HepG2 (cell line): ENCODE results near the gene LAPTM4A. TPM values are rescaled to one million over a fixed set of nuclear protein-coding genes. Genes with fewer than 3 reads are reported as not detected.
A peak's percentile ranks its signal among the peaks of the same experiment; 100 is the strongest.

Experiments
- CHD2 ChIP-seq: IDR thresholded peaks from 2 replicates; pipeline ENCODE4 v1.6.1; 2011; ENCODE audit warnings: low read depth, low read length, improper control_type of control experiment
- EP300 ChIP-seq, 3 experiments: sonication (generic) in 1 of 3; formaldehyde crosslinking in 1 of 3; IDR thresholded peaks; 2 replicates each; pipeline versions ENCODE4 v1.5.1 to v1.6.1; 2011 to 2020; ENCODE audit warnings: low read depth in 2 of 3, low read length in 2 of 3, borderline replicate concordance in 1 of 3, improper control_type of control experiment in 1 of 3, mild to moderate bottlenecking in 1 of 3, missing genetic modification reagents in 1 of 3, moderate library complexity in 1 of 3
- ETV5 ChIP-seq: IDR thresholded peaks from 2 replicates; pipeline ENCODE4 v1.6.1; 2018; ENCODE audit warnings: missing biosample characterization, missing genetic modification reagents, inconsistent platforms, borderline replicate concordance
- GABPA ChIP-seq, 2 experiments: IDR thresholded peaks; 2 replicates each; pipeline ENCODE4 v1.6.1; 2011 to 2016; ENCODE audit warnings: low read depth in 2 of 2, low read length in 1 of 2, missing biosample characterization in 1 of 2, missing genetic modification characterization in 1 of 2
- IRX3 ChIP-seq: sonication (generic); formaldehyde crosslinking; IDR thresholded peaks from 2 replicates; pipeline ENCODE4 v1.8.1; 2023; ENCODE audit warnings: mild to moderate bottlenecking, low read depth, missing genetic modification reagents, borderline replicate concordance
- MEF2D ChIP-seq: sonication (generic); formaldehyde crosslinking; IDR thresholded peaks from 2 replicates; pipeline ENCODE4 v1.5.1; 2020; ENCODE audit warnings: mild to moderate bottlenecking, missing genetic modification reagents
- NR2F6 ChIP-seq, 2 experiments: IDR thresholded peaks; 2 replicates each; pipeline ENCODE4 v1.6.1; 2016; ENCODE audit warnings: antibody characterized with exemption in 1 of 2, mild to moderate bottlenecking in 1 of 2
- SMARCE1 ChIP-seq: fragments of 450-650 bp; IDR thresholded peaks from 2 replicates; pipeline ENCODE4 v1.6.1; 2017; ENCODE audit warnings: borderline replicate concordance
- SMC3 ChIP-seq: IDR thresholded peaks from 2 replicates; pipeline ENCODE4 v1.6.1; 2011; ENCODE audit warnings: low read length, improper control_type of control experiment
- TAF15 ChIP-seq: fragments of 200-400 bp; formaldehyde crosslinking; IDR thresholded peaks from one replicate; pipeline ENCODE4 v1.6.1; 2018; ENCODE audit warnings: mild to moderate bottlenecking, low read depth, low read length; ENCODE audit not compliant: poor library complexity, severe bottlenecking
- YY1 ChIP-seq: IDR thresholded peaks from 2 replicates; pipeline ENCODE4 v1.6.1; 2011; ENCODE audit warnings: low read length, low read depth, moderate library complexity, mild to moderate bottlenecking; ENCODE audit not compliant: insufficient read depth, insufficient replicate concordance
- ZMAT3 ChIP-seq: sonication (generic); formaldehyde crosslinking; conservative IDR thresholded peaks from 2 replicates; pipeline ENCODE4 v1.7.0; 2021; ENCODE audit warnings: missing genetic modification reagents
- ZNF205 ChIP-seq: IDR thresholded peaks from 2 replicates; pipeline ENCODE4 v1.6.1; 2018; ENCODE audit warnings: missing biosample characterization, missing genetic modification reagents
- ZNF230 ChIP-seq: sonication (generic); formaldehyde crosslinking; IDR thresholded peaks from 2 replicates; pipeline ENCODE4 v1.4.0; 2020; ENCODE audit warnings: mild to moderate bottlenecking, missing genetic modification reagents
- ZNF382 ChIP-seq: sonication (generic); formaldehyde crosslinking; IDR thresholded peaks from 2 replicates; pipeline ENCODE4 v1.5.0; 2020; ENCODE audit warnings: missing genetic modification reagents, mild to moderate bottlenecking, borderline replicate concordance
- ZNF562 ChIP-seq: sonication (generic); formaldehyde crosslinking; IDR thresholded peaks from 2 replicates; pipeline ENCODE4 v1.8.0; 2022; ENCODE audit warnings: missing genetic modification reagents, borderline replicate concordance
- ZNF7 ChIP-seq: IDR thresholded peaks from 2 replicates; pipeline ENCODE4 v1.6.1; 2016; ENCODE audit warnings: missing biosample characterization, missing genetic modification reagents
- ZNF816 ChIP-seq: sonication (generic); formaldehyde crosslinking; IDR thresholded peaks from 2 replicates; pipeline ENCODE4 v1.8.0; 2022; ENCODE audit warnings: missing genetic modification reagents, mild to moderate bottlenecking, borderline replicate concordance
- ZSCAN30 ChIP-seq: sonication (generic); formaldehyde crosslinking; IDR thresholded peaks from 2 replicates; pipeline ENCODE4 v1.5.0; 2020; ENCODE audit warnings: mild to moderate bottlenecking, missing genetic modification reagents
- polyA plus RNA-seq, 8 experiments: library from polyadenylated mRNA; depleted of rRNA in 3 of 8; stranded (reverse) in 7 of 8; unstranded in 1 of 8; fragments of >200 nt; fragmentation: Illumina TruSeq in 4 of 8; extraction: Trizol in 4 of 8; gene quantifications; 2 replicates each; pipeline versions ENCODE4 v1.2.1 to v1.2.3, GENCODE V29; 2011 to 2016; ENCODE audit warnings: low read depth in 4 of 8, missing spikeins in 1 of 8, mixed read lengths in 1 of 8; ENCODE audit not compliant: insufficient read depth in 1 of 8
- total RNA-seq, 5 experiments: library from RNA; depleted of rRNA; stranded (reverse); fragments of >200 nt; fragmentation: Illumina TruSeq; extraction: Trizol; gene quantifications; 2 replicates each; pipeline ENCODE4 v1.2.3, GENCODE V29; 2016; ENCODE audit warnings: low read depth in 1 of 5
- TF ChIP-seq, protein P1 (sequence below): sonication (generic); formaldehyde crosslinking; IDR thresholded peaks from 2 replicates; pipeline ENCODE4 v1.4.0; 2020; ENCODE audit warnings: missing genetic modification reagents
- TF ChIP-seq, protein P2 (sequence below): sonication (generic); formaldehyde crosslinking; IDR thresholded peaks from 2 replicates; pipeline ENCODE4 v1.4.0; 2020; ENCODE audit warnings: missing genetic modification reagents
- TF ChIP-seq, protein P3 (sequence below): sonication (generic); formaldehyde crosslinking; IDR thresholded peaks from 2 replicates; pipeline ENCODE4 v1.4.0; 2020; ENCODE audit warnings: missing genetic modification reagents, mild to moderate bottlenecking, borderline replicate concordance
- TF ChIP-seq, protein P4 (sequence below): sonication (generic); formaldehyde crosslinking; IDR thresholded peaks from 2 replicates; pipeline ENCODE4 v1.9.0; 2022; ENCODE audit warnings: low read depth, missing genetic modification reagents

The LAPTM4A gene
- total and polyA plus RNA-seq, 2 of the 13 experiments (the other 11 are each of a cell fraction or from before 2014, with no cell fraction given), result 116 to 558 TPM

DNA sequence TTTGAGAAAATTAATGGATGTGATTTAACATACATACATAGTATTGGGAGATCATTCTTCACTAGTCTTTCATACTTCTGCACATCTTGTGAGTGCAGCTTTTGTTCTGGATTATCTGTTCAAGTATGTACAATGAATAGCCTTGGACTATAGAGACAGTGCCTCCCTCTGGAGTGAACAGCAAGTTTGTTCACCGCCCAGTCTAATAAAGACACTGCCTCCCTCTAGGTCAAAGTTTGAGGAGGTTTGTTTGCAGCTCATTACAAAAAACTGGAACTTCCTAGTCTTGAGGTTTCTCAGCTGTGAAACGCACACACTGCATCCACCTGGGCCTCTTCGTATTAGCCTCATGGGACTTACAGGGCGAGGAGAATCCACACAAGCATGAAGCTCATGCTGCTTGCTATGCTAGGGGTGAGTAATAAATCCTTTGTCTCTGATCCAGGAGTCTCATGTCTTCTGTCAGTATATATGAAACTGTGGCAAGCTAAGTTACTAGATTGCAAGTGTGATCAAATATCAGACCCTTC is 26.0 kb upstream of the LAPTM4A start (continued):
- TF ChIP-seq ZNF816 (CRISPR knock-in tag) (no peak), TAF15 (no peak), ZMAT3 (no peak), ZNF230 (no peak), ZNF205 (CRISPR knock-in tag) (no peak), CHD2 (no peak), MEF2D (CRISPR knock-in tag) (no peak), ZNF7 (no peak), SMC3 (peak; percentile 39; the same call in 1 of the 2 replicates), YY1 (no peak), GABPA (IDR thresholded peaks at IDR 0.05; ENCODE audit: low read depth, low read length) (no peak), GABPA (CRISPR knock-in tag; IDR thresholded peaks at IDR 0.05; ENCODE audit: low read depth) (no peak), ZNF382 (no peak), NR2F6 (IDR thresholded peaks at IDR 0.05) (0 out of 2 replicates have a peak, but pooled peaks have one; percentile 14), NR2F6 (CRISPR knock-in tag; IDR thresholded peaks at IDR 0.05) (no peak), EP300 (IDR thresholded peaks at IDR 0.05; ENCODE audit: low read depth in 2 of 2, low read length in 2 of 2) (peak in 1 of 2 experiments; percentile 36; a peak in 1 of 4 replicates), EP300 (CRISPR knock-in tag; IDR thresholded peaks at IDR 0.05; ENCODE audit: borderline replicate concordance) (no peak), SMARCE1 (no peak), ZSCAN30 (CRISPR knock-in tag) (no peak), ETV5 (CRISPR knock-in tag) (peak; percentile 8; the same call in 1 of the 2 replicates), IRX3 (CRISPR knock-in tag) (no peak), ZNF562 (no peak)
- TF ChIP-seq, protein P1, sequence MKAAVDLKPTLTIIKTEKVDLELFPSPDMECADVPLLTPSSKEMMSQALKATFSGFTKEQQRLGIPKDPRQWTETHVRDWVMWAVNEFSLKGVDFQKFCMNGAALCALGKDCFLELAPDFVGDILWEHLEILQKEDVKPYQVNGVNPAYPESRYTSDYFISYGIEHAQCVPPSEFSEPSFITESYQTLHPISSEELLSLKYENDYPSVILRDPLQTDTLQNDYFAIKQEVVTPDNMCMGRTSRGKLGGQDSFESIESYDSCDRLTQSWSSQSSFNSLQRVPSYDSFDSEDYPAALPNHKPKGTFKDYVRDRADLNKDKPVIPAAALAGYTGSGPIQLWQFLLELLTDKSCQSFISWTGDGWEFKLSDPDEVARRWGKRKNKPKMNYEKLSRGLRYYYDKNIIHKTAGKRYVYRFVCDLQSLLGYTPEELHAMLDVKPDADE (CRISPR knock-in tag), result no peak
- TF ChIP-seq, protein P2, sequence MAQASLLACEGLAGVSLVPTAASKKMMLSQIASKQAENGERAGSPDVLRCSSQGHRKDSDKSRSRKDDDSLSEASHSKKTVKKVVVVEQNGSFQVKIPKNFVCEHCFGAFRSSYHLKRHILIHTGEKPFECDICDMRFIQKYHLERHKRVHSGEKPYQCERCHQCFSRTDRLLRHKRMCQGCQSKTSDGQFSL (CRISPR knock-in tag), result no peak
- TF ChIP-seq, protein P3, sequence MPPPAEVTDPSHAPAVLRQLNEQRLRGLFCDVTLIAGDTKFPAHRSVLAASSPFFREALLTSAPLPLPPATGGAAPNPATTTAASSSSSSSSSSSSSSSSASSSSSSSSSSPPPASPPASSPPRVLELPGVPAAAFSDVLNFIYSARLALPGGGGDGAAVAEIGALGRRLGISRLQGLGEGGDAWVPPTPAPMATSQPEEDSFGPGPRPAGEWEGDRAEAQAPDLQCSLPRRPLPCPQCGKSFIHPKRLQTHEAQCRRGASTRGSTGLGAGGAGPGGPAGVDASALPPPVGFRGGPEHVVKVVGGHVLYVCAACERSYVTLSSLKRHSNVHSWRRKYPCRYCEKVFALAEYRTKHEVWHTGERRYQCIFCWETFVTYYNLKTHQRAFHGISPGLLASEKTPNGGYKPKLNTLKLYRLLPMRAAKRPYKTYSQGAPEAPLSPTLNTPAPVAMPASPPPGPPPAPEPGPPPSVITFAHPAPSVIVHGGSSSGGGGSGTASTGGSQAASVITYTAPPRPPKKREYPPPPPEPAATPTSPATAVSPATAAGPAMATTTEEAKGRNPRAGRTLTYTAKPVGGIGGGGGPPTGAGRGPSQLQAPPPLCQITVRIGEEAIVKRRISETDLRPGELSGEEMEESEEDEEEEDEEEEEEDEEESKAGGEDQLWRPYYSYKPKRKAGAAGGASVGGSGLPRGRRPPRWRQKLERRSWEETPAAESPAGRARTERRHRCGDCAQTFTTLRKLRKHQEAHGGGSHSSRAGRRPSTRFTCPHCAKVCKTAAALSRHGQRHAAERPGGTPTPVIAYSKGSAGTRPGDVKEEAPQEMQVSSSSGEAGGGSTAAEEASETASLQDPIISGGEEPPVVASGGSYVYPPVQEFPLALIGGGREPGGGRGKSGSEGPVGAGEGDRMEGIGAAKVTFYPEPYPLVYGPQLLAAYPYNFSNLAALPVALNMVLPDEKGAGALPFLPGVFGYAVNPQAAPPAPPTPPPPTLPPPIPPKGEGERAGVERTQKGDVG (CRISPR knock-in tag), result no peak
- TF ChIP-seq, protein P4, sequence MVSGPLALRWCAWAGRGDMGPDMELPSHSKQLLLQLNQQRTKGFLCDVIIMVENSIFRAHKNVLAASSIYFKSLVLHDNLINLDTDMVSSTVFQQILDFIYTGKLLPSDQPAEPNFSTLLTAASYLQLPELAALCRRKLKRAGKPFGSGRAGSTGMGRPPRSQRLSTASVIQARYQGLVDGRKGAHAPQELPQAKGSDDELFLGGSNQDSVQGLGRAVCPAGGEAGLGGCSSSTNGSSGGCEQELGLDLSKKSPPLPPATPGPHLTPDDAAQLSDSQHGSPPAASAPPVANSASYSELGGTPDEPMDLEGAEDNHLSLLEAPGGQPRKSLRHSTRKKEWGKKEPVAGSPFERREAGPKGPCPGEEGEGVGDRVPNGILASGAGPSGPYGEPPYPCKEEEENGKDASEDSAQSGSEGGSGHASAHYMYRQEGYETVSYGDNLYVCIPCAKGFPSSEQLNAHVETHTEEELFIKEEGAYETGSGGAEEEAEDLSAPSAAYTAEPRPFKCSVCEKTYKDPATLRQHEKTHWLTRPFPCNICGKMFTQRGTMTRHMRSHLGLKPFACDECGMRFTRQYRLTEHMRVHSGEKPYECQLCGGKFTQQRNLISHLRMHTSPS (CRISPR knock-in tag), result no peak
